Left ventricle myocardium inferior (tissue), 1 donor: ENCODE measurements around the gene RYR1. TPM values are rescaled to one million over a fixed set of nuclear protein-coding genes. Genes with fewer than 3 reads are reported as not detected.

Experiments
- DNase-seq: peaks from one replicate; pipeline ENCODE4 v3.0.0-alpha.2; 2020
- H3K27ac ChIP-seq: fragments of 200-600 bp; replicated peaks from 2 replicates; pipeline ENCODE4 v1.8.0; 2021
- H3K27me3 ChIP-seq: fragments of 200-600 bp; 2 replicates; pipeline ENCODE4 v1.8.0; 2021; ENCODE audit warnings: low read depth
- H3K36me3 ChIP-seq: fragments of 200-600 bp; 2 replicates; pipeline ENCODE4 v1.8.0; 2021
- H3K4me1 ChIP-seq: fragments of 200-600 bp; 2 replicates; pipeline ENCODE4 v1.8.0; 2021
- H3K4me3 ChIP-seq: fragments of 200-600 bp; 2 replicates; pipeline ENCODE4 v1.8.0; 2021; ENCODE audit warnings: mild to moderate bottlenecking, moderate library complexity
- H3K9me3 ChIP-seq: fragments of 200-600 bp; replicated peaks from 2 replicates; pipeline ENCODE4 v1.8.0; 2021
- intact Hi-C: fragments of 100-400 bp; cut with micrococcal nuclease; formaldehyde crosslinking; loops from one replicate; pipeline ENCODE4 v1.11.0; 2022
- total RNA-seq: library from RNA; stranded (reverse); fragmentation: NEBNext Ultra II Directional; extraction: Animal tissue kit (Norgen Biotek cat#: 25700); gene quantifications from one replicate; pipeline ENCODE4 v1.2.1, GENCODE V29; 2021
- TF ChIP-seq, protein P1 (sequence below): fragments of 200-600 bp; IDR thresholded peaks from 2 replicates; pipeline ENCODE4 v1.8.0; 2021; ENCODE audit warnings: antibody characterized with exemption, mild to moderate bottlenecking, borderline replicate concordance
- donor health status: DM: no; HTN: yes; CAD: no; lungs with severe emphysema.

Gene RYR1
- total RNA-seq, 1 donor from 2014 or later, result 0.74 TPM

GRCh38 chr19:38483016-38483630, 49.6 kb downstream of the RYR1 start:
- DNase-seq, result no peak
- Histone ChIP-seq H3K36me3 (no peaks in the 10 kb centered on the region), H3K27ac (no peak overlapping the region), H3K4me1 (no peaks in the 10 kb centered on the region), H3K9me3 (no peaks in the 10 kb centered on the region), H3K4me3 (no peak overlapping the region), H3K27me3 (peaks cover 59% of the 10 kb centered on the region)
- TF ChIP-seq, protein P1, sequence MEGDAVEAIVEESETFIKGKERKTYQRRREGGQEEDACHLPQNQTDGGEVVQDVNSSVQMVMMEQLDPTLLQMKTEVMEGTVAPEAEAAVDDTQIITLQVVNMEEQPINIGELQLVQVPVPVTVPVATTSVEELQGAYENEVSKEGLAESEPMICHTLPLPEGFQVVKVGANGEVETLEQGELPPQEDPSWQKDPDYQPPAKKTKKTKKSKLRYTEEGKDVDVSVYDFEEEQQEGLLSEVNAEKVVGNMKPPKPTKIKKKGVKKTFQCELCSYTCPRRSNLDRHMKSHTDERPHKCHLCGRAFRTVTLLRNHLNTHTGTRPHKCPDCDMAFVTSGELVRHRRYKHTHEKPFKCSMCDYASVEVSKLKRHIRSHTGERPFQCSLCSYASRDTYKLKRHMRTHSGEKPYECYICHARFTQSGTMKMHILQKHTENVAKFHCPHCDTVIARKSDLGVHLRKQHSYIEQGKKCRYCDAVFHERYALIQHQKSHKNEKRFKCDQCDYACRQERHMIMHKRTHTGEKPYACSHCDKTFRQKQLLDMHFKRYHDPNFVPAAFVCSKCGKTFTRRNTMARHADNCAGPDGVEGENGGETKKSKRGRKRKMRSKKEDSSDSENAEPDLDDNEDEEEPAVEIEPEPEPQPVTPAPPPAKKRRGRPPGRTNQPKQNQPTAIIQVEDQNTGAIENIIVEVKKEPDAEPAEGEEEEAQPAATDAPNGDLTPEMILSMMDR, result no peak
- intact Hi-C loops, result no loop called here

DNA sequence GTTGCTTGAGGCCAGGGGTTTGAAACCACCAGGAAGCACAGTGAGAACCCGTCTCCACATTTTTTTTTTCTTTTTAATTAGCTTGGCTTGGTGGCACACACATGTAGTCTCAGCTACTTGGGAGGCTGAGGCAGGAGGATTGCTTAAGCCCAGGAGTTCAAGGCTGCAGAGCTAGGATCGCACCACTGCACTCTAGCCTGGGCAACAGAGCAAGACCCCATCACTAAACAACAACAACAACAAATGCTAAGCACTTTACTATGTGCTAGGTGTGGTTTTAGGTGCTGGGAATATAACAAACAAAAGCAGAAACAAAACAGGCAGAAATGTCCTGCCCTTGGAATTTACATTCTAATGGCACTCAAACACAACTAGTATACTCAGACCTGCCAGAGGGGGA, 51.3 kb downstream of the RYR1 start:
- intact Hi-C loops, result no loop called here
- H3K36me3 ChIP-seq, result no peaks in the 10 kb centered on the region
- H3K4me3 ChIP-seq, result no peak overlapping the region

GRCh38 chr19:38485541-38486285, 52.2 kb downstream of the RYR1 start:
- no peaks in the 10 kb centered on the region for H3K4me1 ChIP-seq
- no peak for DNase-seq
- H3K27ac ChIP-seq, result no peak overlapping the region
- H3K27me3 ChIP-seq, result peaks cover 76% of the 10 kb centered on the region
- H3K4me3 ChIP-seq, result no peak overlapping the region
- TF ChIP-seq, protein P1, result no peak
- intact Hi-C loops, result no loop called here
- peaks cover 5% of the 10 kb centered on the region for H3K9me3 ChIP-seq
- no peaks in the 10 kb centered on the region for H3K36me3 ChIP-seq

More for the DNA sequence above, 51.3 kb downstream of the RYR1 start:
- H3K4me1 ChIP-seq, result no peaks in the 10 kb centered on the region
- no peaks in the 10 kb centered on the region for H3K9me3 ChIP-seq
- DNase-seq, result no peak
- H3K27me3 ChIP-seq, result peaks cover 74% of the 10 kb centered on the region
- TF ChIP-seq, protein P1, result no peak
- no peak overlapping the region for H3K27ac ChIP-seq

DNA sequence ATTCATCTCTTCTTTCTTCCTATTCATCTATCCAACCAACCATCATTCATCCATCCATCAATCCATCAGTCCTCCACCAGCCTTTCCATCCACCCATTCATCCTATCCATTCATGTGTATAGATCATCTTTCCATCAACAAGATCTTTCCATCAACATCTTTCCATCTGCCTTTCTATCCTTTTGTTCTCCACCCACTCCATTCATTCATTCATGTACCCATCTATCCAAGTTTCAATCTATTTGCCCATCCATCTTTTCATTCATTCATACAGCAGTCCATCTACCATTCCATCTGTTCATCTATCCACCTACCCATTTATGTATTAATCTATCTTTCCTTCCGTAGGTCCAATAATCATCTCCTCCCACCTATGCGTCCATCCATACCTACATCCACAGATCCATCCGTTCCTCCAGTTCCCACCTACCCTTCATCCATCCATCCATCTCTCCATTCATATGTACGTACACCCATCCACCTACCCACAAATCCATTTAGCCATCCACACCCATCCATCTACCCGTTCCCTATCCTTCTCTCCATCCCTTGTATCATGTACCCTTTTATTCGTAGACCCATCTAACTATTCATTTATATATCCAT, 53.3 kb downstream of the RYR1 start:
- Histone ChIP-seq H3K27me3 (peaks cover 72% of the 10 kb centered on the region), H3K4me3 (no peak overlapping the region), H3K36me3 (no peaks in the 10 kb centered on the region), H3K4me1 (no peaks in the 10 kb centered on the region), H3K27ac (no peak overlapping the region), H3K9me3 (peaks cover 16% of the 10 kb centered on the region)
- TF ChIP-seq, protein P1, result no peak
- DNase-seq, result no peak
- intact Hi-C loops, result no loop called here

DNA sequence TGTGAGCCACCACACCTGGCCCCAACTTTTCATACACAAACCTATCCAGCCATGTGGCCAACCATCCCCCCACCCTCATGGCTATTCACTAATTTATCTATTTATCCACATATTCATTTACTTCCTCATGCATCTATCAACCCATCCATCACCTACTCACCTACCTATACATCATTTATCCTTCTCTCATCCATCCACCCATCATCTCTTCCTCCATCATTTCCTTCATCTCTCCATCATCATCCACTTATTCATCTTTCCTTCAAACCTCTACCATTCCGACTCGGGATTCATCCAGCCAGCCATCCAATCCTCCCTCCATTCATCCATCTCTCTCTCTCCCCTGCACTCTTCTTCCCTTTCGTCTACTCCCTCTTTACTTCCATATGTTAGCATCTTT, 54.6 kb downstream of the RYR1 start:
- no peak overlapping the region for H3K4me3 ChIP-seq
- H3K4me1 ChIP-seq, result no peaks in the 10 kb centered on the region
- H3K27ac ChIP-seq, result no peak overlapping the region
- peaks cover 72% of the 10 kb centered on the region for H3K27me3 ChIP-seq
- intact Hi-C loops, result no loop called here
- DNase-seq, result no peak
- TF ChIP-seq, protein P1, result no peak
- no peaks in the 10 kb centered on the region for H3K36me3 ChIP-seq
- H3K9me3 ChIP-seq, result peaks cover 18% of the 10 kb centered on the region
